DMS114 treated with DMSO at 0.1 percent for 48 hours (cell line): Measurements from ENCODE around the gene FAM227B.
"Not testable (repeated sequence)": the region's sequence is repeated elsewhere in the genome, so short reads cannot be mapped to it uniquely, and the experiment has no call there.

Experiments
- DNase-seq: peaks from one replicate; lab custom pipeline; 2025; ENCODE audit not compliant: unreplicated experiment; lab: John Stamatoyannopoulos, UW

Gene FAM227B

DNA sequence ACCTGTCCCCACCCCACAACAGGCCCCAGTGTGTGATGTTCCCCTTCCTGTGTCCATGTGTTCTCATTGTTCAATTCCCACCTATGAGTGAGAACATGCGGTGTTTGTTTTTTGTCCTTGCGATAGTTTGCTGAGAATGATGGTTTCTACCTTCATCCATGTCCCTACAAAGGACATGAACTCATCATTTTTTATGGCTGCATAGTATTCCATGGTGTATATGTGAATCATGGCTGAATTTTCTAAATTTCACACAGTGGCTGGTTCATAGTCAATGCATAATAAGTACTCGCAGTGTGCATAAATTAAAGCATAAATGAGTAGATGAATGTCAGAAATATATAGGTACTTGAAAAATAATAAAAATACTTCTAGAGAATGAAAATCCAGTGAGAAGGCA lies 8.4 kb downstream of the FAM227B start:
- not testable (repeated sequence) for DNase-seq

DNA sequence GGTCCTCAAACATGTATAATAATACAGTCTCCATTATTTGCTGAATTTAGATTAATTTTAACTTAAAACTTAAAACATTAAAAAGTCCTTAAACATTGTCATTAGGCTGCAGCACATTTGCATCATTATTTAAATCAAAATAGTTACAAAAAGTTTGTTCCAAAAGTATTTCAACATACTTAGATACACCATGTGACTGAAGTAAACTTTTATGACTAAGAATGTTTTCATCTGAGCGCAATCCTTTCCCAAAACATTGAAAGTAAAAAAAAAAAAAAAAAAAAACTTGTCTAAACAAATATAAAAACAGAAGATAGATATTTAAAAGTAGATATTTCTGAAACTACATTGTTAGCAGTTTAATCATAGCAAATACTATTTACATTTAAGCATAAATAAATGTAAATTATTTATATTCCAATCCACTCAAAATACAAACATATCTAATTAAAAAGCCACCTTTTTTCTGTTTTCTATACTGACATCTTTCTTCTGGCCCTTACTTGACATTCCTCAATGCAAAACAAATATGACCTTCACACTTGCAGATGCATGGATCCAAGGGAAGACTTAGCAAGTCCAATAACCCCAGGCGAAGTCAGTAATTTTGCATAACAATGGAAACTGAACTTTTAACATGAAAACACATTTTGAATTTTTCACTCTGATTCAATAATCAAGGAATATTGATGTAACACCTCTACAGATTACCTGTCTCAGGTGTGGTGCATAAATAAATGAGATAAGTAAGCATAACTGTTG lies 10.3 kb downstream of the FAM227B start:
- DNase-seq, result no peak

DNA sequence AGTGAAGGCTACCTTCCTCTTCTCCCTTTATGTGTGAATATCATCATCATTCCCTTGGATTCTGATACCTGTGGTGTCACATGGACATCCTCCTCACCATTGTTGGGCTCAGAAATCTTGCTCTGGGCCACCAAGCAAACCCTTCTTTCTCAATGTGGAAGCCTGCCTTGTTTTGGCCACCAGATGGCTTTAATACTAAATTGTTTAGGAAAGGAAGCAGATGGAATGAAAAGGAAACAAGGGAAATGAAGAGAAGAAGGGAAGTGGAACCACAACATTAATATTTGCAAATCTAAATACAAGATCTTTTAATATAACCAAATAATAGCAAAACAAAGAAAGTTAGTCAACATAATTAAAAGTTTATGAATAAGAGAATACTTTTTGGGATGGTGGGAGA lies 14.0 kb downstream of the FAM227B start:
- no peak for DNase-seq

DNA sequence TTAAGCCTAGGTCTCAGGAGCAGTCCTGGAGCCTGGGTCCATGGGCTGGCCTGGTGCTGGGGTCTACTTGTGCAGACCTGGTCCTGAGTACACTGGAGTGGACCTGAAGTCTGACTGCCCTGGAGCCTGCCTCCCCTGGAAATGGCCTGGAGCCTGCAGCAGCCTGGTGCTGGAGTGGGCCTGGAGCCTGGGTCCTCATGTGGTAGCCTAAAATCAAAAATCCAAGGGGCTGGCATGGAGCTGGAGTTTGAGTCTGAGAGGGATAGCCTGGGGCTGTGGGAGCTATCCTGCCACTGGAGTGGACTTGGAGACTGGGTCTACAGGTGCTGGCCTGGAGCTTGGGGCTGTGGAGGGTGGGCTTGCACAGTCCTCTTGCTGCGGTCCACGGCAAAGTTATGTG lies 15.0 kb downstream of the FAM227B start:
- DNase-seq, result no peak

DNA sequence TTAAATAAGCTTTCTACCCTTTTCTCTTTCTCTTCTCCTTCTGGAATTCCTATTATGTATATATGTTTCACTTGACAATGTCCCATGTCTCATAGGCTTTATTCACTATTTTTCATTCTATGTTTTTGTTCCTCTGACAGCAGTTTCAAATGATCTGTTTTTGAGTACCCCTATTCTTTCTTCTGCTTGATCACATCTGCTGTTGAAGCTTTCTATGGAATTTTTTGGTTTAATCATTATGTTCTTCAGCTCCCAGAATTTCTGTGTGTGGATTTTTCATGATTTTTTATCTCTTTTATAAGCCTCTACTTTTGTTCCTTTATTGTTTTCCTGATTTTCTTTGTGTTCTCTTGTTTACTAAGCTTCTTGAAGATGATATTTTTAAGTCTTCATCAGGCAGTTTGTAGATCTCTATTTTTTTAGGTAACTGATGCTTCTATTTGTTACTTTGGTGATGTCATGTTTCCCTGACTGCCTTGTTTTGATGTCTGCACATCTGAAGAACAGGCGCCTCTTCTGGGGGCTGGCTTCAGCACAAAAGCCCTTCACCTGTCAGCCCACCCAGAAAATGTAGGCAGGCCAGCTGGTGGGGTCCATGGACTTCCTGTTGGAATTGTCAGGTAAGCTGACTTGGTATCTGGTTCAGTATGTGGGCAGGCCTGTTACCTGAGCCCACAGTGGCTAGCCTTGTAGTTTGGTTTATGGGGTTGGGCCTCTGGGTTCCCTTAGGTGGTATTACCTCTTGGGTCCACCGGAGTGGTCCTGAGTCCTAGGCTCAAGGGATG lies 15.8 kb downstream of the FAM227B start:
- no peak for DNase-seq

DNA sequence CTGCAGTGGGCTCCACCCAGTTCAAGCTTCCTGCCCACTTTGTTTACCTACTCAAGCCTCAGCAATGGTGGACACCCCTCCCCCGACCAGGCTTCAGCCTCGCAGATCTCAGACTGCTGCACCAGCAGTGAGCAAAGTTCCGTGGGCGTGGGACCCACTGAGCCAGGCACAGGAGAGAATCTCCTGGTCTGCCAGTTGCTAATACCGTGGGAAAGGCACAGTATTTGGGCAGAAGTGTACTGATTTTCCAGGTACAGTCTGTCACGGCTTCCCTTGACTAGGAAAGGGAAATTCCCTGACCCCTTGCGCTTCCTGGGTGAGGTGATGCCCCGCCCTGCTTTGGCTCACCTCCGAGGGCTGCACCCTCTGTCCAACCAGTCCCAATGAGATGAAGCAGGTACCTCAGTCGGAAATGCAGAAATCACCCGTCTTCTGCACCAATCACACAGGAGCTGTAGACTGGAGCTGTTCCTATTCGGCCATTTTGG lies 27.7 kb downstream of the FAM227B start:
- not testable (repeated sequence) for DNase-seq

DNA sequence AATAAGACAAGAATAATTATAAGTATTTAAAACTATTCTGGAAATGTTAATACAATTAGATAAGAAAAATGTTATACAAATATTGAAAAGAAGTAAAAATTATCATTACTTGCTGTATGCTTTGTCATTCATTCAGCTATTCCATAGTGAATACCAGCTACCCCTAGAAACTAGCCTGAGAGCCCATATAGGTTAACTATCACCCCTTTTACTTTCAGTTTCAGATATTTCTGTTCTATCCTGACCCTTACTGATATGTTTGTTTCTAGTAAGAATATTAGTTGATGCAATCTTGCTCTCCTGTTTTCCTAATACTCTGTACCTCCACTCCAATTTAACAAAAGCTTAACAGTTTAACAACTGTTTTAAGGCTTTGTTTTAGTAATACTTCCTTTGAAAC lies 31.6 kb downstream of the FAM227B start:
- DNase-seq, result no peak

DNA sequence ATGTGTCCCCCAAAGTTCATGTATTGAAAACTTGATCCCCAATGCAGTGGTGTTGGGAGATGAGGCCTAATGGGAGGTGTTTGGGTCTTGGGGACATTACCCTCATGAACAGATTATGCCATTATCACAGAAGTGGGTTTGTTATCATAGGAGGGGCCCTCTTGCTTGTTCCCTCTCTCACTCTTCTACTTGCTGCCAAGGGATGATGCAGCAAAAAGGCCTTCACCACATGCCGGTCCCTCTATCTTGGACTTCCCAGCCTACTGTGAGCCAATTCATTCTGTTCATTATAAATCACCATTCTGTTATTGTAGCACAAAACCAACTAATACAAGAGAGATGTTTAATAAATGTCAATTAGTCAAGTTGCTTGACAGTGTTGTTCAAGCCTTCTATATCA lies 47.2 kb downstream of the FAM227B start:
- DNase-seq, result no peak

DNA sequence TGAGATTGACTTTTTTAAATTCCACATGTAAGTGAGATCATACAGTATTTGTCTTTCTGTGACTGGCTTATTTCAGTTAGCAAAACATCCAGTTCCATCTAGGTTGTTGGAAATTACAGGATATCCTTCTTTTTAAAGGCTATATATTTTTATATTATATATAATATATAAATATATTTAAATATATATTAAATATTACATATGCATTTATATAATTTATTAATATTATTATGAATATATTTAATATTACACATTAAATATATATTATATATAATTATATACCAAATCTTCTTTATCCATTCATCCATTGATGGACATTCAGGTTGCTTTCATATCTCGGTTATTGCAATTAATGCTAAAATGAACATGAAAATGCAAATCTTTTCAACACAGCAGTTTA lies 49.9 kb downstream of the FAM227B start:
- no peak for DNase-seq

DNA sequence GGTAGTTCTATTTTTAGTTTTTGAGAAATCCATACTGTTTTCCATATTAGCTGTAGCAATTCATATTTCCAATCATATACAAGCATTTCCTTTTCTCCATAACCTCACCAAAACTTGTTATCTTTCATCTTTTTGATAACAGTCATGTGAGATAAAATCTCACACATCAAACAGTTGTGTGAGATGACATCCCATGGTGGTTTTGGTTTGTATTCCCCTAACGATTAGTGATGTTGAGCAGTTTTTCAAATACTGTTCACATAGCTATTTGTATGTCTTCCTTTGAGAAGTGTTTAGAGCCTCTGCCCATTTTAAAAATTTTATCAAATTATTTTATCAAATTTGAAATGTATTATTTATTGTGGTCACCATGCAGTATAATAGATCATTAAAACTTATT lies 50.4 kb downstream of the FAM227B start:
- no peak for DNase-seq

DNA sequence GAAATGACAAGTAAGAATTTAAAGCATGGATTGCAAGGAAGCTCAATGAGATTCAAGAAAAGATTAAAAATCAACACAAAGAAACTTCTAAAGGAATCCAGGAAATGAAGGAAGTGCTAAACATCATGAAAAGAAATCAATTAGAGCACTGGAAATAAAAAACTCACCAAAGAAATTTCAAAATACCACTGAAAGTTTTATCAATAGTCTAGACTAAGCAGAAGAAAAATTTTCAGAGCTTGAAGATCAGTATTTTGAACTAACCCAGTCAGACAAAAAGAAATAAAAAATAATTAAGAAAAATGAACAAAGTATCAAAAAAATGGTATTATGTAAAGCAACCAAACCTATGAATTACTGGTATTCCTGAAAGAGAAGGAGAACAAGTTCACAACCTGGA lies 60.6 kb downstream of the FAM227B start:
- no peak for DNase-seq

DNA sequence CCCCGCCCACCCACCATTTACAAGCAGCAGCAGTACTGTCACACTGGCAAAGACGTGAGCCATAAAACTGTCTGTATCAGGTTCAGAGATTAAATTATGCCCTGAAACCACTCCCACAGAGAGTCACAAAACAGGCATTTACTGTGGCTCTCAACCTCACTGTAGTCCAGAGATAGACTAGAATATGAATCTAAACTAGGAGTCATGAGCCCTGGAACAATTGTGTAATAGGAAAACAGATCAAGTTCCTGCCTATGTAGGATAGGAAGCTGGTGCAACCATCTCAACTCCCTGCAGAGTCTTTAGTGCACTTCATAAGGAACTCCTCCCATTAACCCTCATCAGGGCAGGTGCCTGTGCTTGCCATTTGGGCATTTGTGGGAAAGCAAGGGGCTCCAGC lies 61.7 kb downstream of the FAM227B start:
- no peak for DNase-seq

DNA sequence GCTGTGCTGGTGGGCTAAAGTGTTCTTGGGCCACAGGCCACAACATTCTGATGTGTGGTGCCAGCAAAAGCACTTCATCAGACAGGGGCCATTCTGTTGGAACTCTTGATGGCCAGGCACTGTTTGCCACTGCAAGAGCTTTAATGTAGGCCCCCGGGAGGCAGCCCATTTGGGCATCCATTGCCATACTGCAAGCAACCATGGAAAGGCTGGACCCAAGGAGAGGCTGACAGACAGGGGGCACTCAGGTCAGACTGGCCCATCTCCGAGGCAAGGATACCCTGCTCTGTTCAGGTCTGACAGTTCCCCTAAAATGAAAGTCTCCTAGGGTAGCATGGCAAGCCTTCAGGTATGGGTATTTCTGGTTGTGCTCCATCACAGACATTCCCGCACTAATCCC lies 64.2 kb downstream of the FAM227B start:
- no peak for DNase-seq

DNA sequence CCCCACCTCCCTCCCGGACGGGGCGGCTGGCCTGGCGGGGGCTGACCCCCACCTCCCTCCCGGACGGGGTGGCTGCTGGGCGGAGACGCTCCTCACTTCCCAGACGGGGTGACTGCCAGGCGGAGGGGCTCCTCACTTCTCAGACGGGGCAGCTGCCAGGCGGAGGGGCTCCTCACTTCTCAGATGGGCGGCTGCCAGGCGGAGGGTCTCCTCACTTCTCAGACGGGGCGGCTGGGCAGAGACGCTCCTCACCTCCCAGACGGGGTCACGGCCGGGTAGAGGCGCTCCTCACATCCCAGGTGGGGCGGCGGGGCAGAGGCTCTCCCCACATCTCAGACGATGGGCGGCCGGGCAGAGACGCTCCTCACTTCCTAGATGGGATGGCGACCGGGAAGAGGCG lies 70.3 kb downstream of the FAM227B start:
- DNase-seq, result not testable (repeated sequence)

DNA sequence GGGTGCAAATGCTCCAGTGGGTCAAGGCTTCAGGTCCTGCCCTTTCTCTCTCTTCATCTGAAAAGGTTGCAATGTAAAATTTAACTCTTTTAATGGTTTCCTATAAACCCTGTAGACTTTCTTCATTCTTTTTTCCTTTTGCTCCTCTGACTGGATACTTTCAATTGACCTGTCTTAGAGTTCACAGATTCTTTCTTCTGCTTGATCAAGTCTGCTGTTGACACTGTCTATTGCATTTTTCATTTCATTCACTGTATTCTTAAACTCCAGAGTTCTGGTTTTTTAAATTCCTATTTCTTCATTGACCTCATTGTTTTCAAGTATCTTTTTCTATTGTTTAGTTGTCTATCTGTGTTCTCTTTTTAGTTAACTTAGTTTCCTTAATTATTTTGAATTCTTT lies 82.1 kb downstream of the FAM227B start:
- no peak for DNase-seq

DNA sequence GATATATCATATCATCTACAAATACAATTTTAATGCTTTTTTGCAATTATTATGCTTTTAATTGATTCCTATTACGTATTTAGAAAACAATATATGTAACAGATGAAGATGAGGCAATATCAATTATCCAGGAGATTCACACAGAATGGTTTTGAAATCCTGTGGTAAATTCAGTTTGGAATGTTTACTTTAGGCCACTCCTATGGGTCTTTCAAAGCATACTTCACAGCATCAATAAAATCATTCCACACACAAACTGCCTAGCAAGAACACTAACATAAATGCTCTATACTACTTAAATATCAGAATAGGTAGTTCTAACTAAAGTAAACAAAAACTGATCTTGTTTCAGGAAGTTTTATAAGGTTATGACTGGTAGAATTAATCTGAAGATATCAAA lies 90.5 kb downstream of the FAM227B start:
- DNase-seq, result no peak

DNA sequence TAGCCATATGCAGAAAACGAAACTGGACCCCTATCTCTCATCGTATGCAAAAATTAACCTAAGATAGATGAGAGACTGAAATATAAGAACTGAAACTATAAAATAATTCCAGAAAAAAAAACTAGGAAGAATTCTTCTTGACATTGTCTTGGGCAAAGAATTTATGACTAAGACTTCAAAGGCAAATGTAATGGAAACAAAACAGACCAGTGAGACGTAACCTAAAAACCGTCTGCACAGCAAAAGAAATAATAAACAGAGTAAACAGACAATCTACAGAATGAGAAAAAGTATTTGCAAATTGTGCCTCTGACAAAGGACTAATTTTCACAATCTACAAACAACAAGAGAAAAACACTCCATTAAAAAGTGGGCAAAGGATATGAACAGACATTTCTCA lies 92.3 kb downstream of the FAM227B start:
- no peak for DNase-seq

DNA sequence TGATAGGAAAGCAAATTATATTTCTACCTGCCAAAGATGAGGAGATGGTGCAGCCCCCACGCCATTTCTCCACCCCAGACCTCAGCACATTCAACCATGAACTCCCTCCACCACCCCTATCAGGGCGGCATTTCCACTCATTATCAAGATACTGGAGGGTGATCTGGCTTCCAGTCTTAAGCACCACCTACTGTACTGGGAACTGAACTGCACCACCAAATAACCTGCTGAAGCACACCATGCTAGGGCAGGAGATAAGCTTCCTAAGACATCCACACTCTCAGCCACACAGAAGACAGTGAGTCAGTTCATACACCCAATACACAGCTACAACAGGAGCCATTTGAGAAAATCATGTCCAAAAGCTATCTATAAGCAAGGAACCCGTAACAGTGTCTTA lies 98.8 kb downstream of the FAM227B start:
- no peak for DNase-seq

DNA sequence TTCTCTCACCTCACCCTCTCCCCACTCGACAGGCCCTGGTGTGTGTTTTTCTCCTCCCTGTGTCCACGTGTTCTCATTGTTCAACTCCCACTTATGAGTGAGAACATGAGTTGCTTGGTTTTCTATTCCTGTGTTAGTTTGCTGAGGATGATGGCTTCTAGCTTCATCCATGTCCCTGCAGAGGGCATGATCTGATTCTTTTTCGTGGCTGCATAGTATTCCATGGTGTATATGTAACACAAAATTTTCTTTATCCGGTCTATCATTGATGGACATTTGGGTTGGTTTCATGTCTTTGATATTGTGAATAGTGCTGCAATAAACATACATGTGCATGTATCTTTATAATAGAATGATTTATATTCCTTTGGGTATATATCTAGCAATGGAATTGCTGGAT lies 107.9 kb downstream of the FAM227B start:
- not testable (repeated sequence) for DNase-seq

DNA sequence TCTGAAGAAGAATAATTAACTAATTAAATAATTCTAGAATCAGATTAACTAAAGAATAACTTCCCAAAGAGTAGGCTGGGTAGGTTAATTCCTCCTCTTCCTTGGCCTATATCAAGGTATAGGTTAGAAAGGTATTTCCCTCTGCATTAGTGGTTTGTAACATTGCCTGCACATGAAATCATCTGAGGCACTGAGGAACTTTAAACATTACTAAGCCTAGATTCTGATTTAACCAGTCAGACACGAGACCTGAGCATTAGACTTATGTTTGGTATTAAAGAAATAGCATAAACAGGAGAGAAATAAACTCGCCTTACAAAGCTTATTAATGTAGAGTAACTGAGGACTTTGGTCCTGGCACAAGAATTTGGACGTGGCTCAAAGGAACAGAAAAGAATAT lies 113.4 kb downstream of the FAM227B start:
- DNase-seq, result no peak

DNA sequence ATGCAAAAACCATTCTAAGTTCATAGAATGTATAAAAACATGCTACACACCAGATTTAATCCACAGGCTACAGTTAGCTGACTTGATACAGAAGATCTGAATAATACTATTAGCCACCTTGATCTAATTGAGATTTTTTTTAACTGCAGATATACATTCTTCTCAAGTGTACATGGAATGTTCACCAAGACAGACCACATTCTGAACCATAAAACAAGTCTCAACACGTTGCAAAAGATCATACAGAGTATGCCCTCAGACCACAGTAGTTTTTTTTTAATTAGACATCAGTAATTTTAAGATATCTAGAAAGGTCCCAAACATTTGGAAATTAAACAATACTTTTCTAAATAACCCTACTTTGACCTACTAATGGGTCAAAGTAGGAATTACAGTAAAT lies 114.3 kb downstream of the FAM227B start:
- no peak for DNase-seq

DNA sequence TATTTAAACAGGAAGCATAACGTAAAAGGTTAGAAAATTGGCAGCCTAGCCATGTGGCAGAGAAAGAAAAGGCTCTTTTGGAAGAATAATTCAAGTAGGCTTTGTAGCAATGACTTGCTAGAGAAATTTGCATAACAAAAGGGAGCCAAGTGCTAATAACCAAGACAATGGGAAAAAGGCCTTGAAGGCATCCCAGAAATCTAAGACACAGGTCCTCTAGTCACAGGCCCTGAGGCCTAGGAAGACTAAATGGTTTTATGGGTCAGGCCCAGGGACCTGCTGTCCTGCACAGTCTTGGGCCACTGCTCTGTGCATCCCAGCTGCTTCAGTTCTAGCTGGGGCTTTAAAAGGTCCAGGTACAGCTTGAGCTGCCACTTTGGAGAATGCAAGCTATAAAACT lies 119.0 kb downstream of the FAM227B start:
- DNase-seq, result no peak
